ENCODE data around the gene AMOTL1. TPM values are rescaled to one million over a fixed set of nuclear protein-coding genes. Genes with fewer than 3 reads are reported as not detected.

The AMOTL1 gene
- total and polyA plus RNA-seq, 2 of the 8 experiments (the other 6 are each of a cell fraction or from before 2014, with no cell fraction given): 9.0 to 27.6 TPM

DNA sequence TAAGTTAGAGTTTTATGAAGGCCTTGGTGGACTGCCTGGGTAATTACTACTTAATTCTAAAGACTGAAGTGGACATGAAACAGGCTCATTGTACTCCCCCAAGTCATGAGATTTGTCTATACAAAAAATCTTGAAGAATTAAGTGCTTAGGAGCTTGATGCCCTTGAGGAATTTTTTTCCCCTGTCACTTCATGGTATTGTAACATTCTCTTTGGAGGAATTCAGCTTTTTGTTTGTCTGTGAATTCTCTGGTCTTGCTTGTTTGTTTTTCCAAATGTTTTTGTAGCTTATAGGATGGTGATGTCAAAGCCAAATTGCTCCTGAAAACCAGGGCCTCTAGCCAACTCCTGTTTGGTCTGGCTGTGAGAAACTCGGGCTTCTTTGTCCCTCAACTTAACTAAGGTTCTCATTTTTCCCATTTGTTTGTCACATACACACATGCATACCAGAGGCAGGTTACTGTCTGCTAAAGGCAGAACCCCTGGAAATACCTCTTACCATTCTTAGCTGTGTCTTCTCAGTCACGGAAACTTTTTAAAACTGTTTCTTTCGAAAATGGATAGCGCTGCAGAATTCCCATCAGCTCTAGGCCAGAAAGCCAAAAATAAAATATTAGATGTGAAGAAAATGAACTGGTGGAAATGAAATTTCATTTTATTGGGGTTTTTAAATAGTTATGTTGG is 66.9 kb downstream of the AMOTL1 start:
- peaks cover 0 to 25% (median 10%) of the 10 kb centered on the region in 4 experiments; a peak in 7 of 8 replicates for H3K36me3 ChIP-seq (ENCODE audit: control insufficient read depth in 2 of 4, insufficient read depth in 4 of 4, low read length in 3 of 4)
- H3K4ac ChIP-seq (replicated peaks; ENCODE audit: insufficient read length, low read depth, low read length): no peak overlapping the region
- no peak overlapping the region for H4K5ac ChIP-seq (ENCODE audit: insufficient read length, low read depth, low read length)
- no peaks in the 10 kb centered on the region; the same call in 1 of the 2 replicates for H3K79me1 ChIP-seq (ENCODE audit: low read depth, low read length)
- no peaks in the 10 kb centered on the region for H3K4me1 ChIP-seq (replicated peaks in 1 of 4; ENCODE audit: control insufficient read depth in 3 of 4, insufficient read depth in 4 of 4, low read length in 3 of 4)
- no peak overlapping the region for H2BK120ac ChIP-seq (replicated peaks; ENCODE audit: low read depth, low read length)
- H3K23ac ChIP-seq (ENCODE audit: insufficient read length): no peak overlapping the region
- CTCF ChIA-PET (ENCODE audit: partially characterized antibody): interaction anchor here (0.7 to 2.1 kb wide), 7 partner anchors 10 to 220 kb away, joined by 3 to 6 read pairs (median 3); no protein-coding TSS in a partner anchor
- no peaks in the 10 kb centered on the region for H3K23me2 ChIP-seq (ENCODE audit: low read depth, low read length)
- H3K4me2 ChIP-seq (ENCODE audit: insufficient read depth in 1 of 2, low read depth in 2 of 2, low read length in 2 of 2): no peak overlapping the region
- H2AFZ ChIP-seq (ENCODE audit: low read length): no peak overlapping the region
- H3K79me2 ChIP-seq (ENCODE audit: control insufficient read depth in 1 of 2, insufficient read depth in 2 of 2, low read length in 2 of 2): no peaks in the 10 kb centered on the region
- TF ChIP-seq ATF3 (IDR thresholded peaks at IDR 0.05; ENCODE audit: insufficient read depth, low read depth, low read length) (no peak), TAF7 (optimal IDR thresholded peaks at IDR 0.05; ENCODE audit: borderline replicate concordance, low read depth, low read length) (no peak), MAFK (IDR thresholded peaks at IDR 0.05; ENCODE audit: low read depth, low read length) (no peak), RNF2 (IDR thresholded peaks at IDR 0.05; ENCODE audit: borderline replicate concordance, low read depth, low read length, missing control alignments, poor library complexity, severe bottlenecking) (no peak), KDM5A (IDR thresholded peaks at IDR 0.05; ENCODE audit: low read length) (no peak), HDAC6 (IDR thresholded peaks at IDR 0.05; ENCODE audit: low read depth, low read length) (no peak), POLR2A (IDR thresholded peaks at IDR 0.05; ENCODE audit: control extremely low read depth in 1 of 2, low read depth in 2 of 2, low read length in 2 of 2) (no peak), CREB1 (IDR thresholded peaks at IDR 0.05) (no peak), POU5F1 (IDR thresholded peaks at IDR 0.05; ENCODE audit: low read depth, low read length) (no peak)
- TF ChIP-seq, protein P1, sequence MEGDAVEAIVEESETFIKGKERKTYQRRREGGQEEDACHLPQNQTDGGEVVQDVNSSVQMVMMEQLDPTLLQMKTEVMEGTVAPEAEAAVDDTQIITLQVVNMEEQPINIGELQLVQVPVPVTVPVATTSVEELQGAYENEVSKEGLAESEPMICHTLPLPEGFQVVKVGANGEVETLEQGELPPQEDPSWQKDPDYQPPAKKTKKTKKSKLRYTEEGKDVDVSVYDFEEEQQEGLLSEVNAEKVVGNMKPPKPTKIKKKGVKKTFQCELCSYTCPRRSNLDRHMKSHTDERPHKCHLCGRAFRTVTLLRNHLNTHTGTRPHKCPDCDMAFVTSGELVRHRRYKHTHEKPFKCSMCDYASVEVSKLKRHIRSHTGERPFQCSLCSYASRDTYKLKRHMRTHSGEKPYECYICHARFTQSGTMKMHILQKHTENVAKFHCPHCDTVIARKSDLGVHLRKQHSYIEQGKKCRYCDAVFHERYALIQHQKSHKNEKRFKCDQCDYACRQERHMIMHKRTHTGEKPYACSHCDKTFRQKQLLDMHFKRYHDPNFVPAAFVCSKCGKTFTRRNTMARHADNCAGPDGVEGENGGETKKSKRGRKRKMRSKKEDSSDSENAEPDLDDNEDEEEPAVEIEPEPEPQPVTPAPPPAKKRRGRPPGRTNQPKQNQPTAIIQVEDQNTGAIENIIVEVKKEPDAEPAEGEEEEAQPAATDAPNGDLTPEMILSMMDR (IDR thresholded peaks at IDR 0.05; ENCODE audit: control extremely low read depth in 1 of 3, insufficient read depth in 1 of 3, low read depth in 1 of 3, low read length in 3 of 3): no peak
- no peaks in the 10 kb centered on the region for H3K27me3 ChIP-seq (replicated peaks in 1 of 4; ENCODE audit: control insufficient read depth in 3 of 4, extremely low read depth in 1 of 4, insufficient read depth in 3 of 4, low read length in 3 of 4)
- no peak overlapping the region for H3K27ac ChIP-seq (ENCODE audit: low read depth, low read length)
- no peak overlapping the region for H2BK15ac ChIP-seq (ENCODE audit: low read length)
- H2BK20ac ChIP-seq (ENCODE audit: low read length): no peak overlapping the region
- FAIRE-seq: no peak
- no peak overlapping the region for H4K91ac ChIP-seq (replicated peaks; ENCODE audit: insufficient read length, low read length)
- H4K8ac ChIP-seq (ENCODE audit: extremely low read depth, insufficient read depth, low read length): no peak overlapping the region
- no peak overlapping the region for H2BK5ac ChIP-seq (ENCODE audit: low read depth, low read length)
- no peak overlapping the region for H2AK5ac ChIP-seq (ENCODE audit: low read depth, low read length)
- H3K9ac ChIP-seq (replicated peaks in 1 of 4; ENCODE audit: extremely low read depth in 1 of 4, low read depth in 3 of 4, low read length in 3 of 4): no peak overlapping the region
- H2BK12ac ChIP-seq (ENCODE audit: low read depth, low read length): no peak overlapping the region
- peaks cover 0 to 2% of the 10 kb centered on the region in 2 experiments for H4K20me1 ChIP-seq (replicated peaks in 1 of 2; ENCODE audit: control insufficient read depth in 1 of 2, insufficient read depth in 2 of 2, low read length in 2 of 2)
- no peak for DNase-seq (ENCODE audit: low read depth in 1 of 2, low spot score in 2 of 2)
- H3K4me3 ChIP-seq (ENCODE audit: extremely low read depth in 1 of 4, insufficient read depth in 2 of 4, low read depth in 3 of 4, low read length in 4 of 4): no peak overlapping the region
- H3K9me3 ChIP-seq (ENCODE audit: insufficient read depth in 2 of 2, low read depth in 1 of 2, low read length in 1 of 2): no peaks in the 10 kb centered on the region
- H3K14ac ChIP-seq (ENCODE audit: insufficient read length): no peak overlapping the region
- no peak overlapping the region for H3K18ac ChIP-seq (ENCODE audit: extremely low read depth, low read length)
- 97% methylated on average over 4 of the region's 4 CpGs; no CpG with 5 or more reads in 1 of the 2 experiments for WGBS, 2 experiments (ENCODE audit: extremely low coverage in 1 of 2, insufficient coverage in 1 of 2, insufficient read length in 1 of 2, insufficient replicate concordance in 2 of 2, low coverage in 1 of 2, low lambda C conversion rate in 2 of 2, missing lambda C conversion rate in 1 of 2)
- POLR2A ChIA-PET (ENCODE audit: partially characterized antibody): interaction anchor here (1.0 kb wide), 1 partner anchor 10 kb away, joined by 3 read pairs; no protein-coding TSS in a partner anchor
- no peak overlapping the region for H3K56ac ChIP-seq (replicated peaks; ENCODE audit: insufficient read length, low read depth, low read length)
